Measurements from ENCODE around the gene POU2F3.
A peak's percentile ranks its signal among the peaks of the same experiment; 100 is the strongest.

The POU2F3 gene

DNA sequence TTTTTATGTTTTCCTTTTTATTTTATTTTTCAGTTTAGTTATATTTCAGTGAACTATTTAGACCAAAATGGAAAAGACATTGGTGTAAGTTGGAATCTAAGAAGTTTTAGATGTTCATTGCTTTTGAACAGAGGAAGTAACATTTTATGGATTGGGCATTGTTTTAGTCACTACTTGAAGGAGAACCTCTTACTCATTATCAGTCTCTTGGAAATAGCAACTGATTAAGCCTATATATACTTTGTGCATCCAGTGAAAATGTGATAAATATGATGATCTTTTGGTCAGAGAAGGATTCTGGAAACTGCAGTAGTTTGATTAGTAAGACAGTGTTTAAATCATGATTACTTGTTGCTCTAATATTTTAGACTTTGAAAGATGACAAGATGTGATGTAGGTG, 110.7 kb downstream of the POU2F3 start:
- no peak overlapping the region for H2BK15ac ChIP-seq (replicated peaks; ENCODE audit: low read depth)
- DNase-seq, result no peak
- no peak overlapping the region for H2BK120ac ChIP-seq (ENCODE audit: low read depth, low read length)
- no peak overlapping the region for H3K4me2 ChIP-seq (ENCODE audit: low read length)
- H3K27ac ChIP-seq (ENCODE audit: low read depth, low read length), result no peak overlapping the region
- no peaks in the 10 kb centered on the region for H3K36me3 ChIP-seq (ENCODE audit: control insufficient read depth, insufficient read depth, low read length)
- peaks cover 19% of the 10 kb centered on the region for H3K79me2 ChIP-seq (ENCODE audit: control insufficient read depth, insufficient read depth, low read length)
- peaks cover 9% of the 10 kb centered on the region for H3K4me1 ChIP-seq (ENCODE audit: control insufficient read depth, low read depth, low read length)
- H3K9ac ChIP-seq (ENCODE audit: low read length), result no peak overlapping the region
- H4K5ac ChIP-seq (ENCODE audit: low read length), result no peak overlapping the region
- H3K79me1 ChIP-seq (ENCODE audit: low read length), result peaks cover 17% of the 10 kb centered on the region
- no peak overlapping the region for H3K4me3 ChIP-seq (ENCODE audit: low read length)
- H3K27me3 ChIP-seq (ENCODE audit: insufficient read depth, low read length, poor library complexity), result no peaks in the 10 kb centered on the region
- H3K18ac ChIP-seq (ENCODE audit: low read length), result no peak overlapping the region
- H3K56ac ChIP-seq (ENCODE audit: low read length), result no peak overlapping the region
- H4K8ac ChIP-seq (ENCODE audit: low read depth, low read length), result no peak overlapping the region
- no peak overlapping the region for H3K23ac ChIP-seq (ENCODE audit: low read length)
- H2BK5ac ChIP-seq (ENCODE audit: low read length), result no peak overlapping the region
- no peak overlapping the region for H3K4ac ChIP-seq (ENCODE audit: low read depth, low read length)
- H2AK5ac ChIP-seq (ENCODE audit: low read length), result no peak overlapping the region

DNA sequence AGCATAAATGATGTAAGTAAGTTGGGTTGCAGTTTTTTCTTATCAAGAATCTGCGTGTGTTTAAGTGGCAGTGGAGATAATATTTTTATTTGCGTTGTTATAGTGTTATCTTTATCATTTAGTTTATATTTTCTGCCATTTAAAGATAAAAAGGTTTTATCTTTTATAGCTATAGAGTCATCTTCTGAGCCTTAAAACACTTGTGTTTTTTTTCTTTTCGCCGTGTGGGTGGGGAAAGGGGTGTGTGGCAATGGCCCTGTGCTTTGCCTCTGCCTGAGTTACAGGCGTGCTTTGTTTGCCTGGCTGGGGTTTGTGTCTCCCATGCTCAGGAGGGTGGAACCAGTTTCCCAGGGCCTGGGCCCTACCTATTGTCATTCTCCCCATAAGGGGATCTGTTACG, 112.5 kb downstream of the POU2F3 start:
- Histone ChIP-seq H3K36me3 (ENCODE audit: control insufficient read depth, insufficient read depth, low read length) (no peaks in the 10 kb centered on the region), H2BK120ac (ENCODE audit: low read depth, low read length) (no peak overlapping the region), H2BK15ac (replicated peaks; ENCODE audit: low read depth) (no peak overlapping the region), H3K27ac (ENCODE audit: low read depth, low read length) (no peak overlapping the region), H3K79me2 (ENCODE audit: control insufficient read depth, insufficient read depth, low read length) (peaks cover 20% of the 10 kb centered on the region), H3K23ac (ENCODE audit: low read length) (no peak overlapping the region), H3K27me3 (ENCODE audit: insufficient read depth, low read length, poor library complexity) (no peaks in the 10 kb centered on the region), H3K9ac (ENCODE audit: low read length) (no peak overlapping the region), H3K79me1 (ENCODE audit: low read length) (peaks cover 16% of the 10 kb centered on the region), H3K4me1 (ENCODE audit: control insufficient read depth, low read depth, low read length) (peaks cover 9% of the 10 kb centered on the region), H3K18ac (ENCODE audit: low read length) (no peak overlapping the region), H2AK5ac (ENCODE audit: low read length) (no peak overlapping the region), H4K8ac (ENCODE audit: low read depth, low read length) (no peak overlapping the region), H3K56ac (ENCODE audit: low read length) (no peak overlapping the region), H3K4me3 (ENCODE audit: low read length) (no peak overlapping the region), H4K5ac (ENCODE audit: low read length) (no peak overlapping the region), H3K4ac (ENCODE audit: low read depth, low read length) (no peak overlapping the region), H3K4me2 (ENCODE audit: low read length) (no peak overlapping the region), H2BK5ac (ENCODE audit: low read length) (no peak overlapping the region)
- 100% methylated on average over 2 of the region's 6 CpGs for WGBS (ENCODE audit: extremely low coverage, insufficient coverage, low lambda C conversion rate)
- no peak for DNase-seq

DNA sequence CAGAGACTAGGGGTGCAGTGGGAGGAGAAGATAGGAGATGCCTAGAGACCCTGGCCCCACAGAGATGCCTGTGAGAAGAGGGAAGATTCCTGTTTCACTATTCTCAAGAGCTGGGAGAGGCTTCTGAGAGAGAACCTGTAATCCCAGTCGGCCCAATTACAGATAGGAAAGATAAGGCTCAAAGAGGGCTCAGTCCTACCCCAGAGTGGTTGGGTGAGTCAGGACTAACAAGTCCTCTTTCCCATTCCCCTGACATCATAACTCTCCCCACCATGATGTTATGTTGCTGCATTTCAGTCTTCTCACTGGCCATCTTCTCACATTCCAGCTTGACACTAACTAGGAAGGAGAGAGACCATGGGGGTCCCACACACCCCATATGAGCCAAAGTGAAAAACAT, 114.1 kb downstream of the POU2F3 start:
- Histone ChIP-seq H3K4ac (ENCODE audit: low read depth, low read length) (no peak overlapping the region), H4K8ac (ENCODE audit: low read depth, low read length) (no peak overlapping the region), H2BK5ac (ENCODE audit: low read length) (no peak overlapping the region), H3K36me3 (ENCODE audit: control insufficient read depth, insufficient read depth, low read length) (no peaks in the 10 kb centered on the region), H3K56ac (ENCODE audit: low read length) (no peak overlapping the region), H2AK5ac (ENCODE audit: low read length) (no peak overlapping the region), H4K5ac (ENCODE audit: low read length) (no peak overlapping the region), H3K4me2 (ENCODE audit: low read length) (no peak overlapping the region), H3K27ac (ENCODE audit: low read depth, low read length) (no peak overlapping the region), H3K9ac (ENCODE audit: low read length) (no peak overlapping the region), H2BK120ac (ENCODE audit: low read depth, low read length) (no peak overlapping the region), H3K18ac (ENCODE audit: low read length) (no peak overlapping the region), H3K79me1 (ENCODE audit: low read length) (peaks cover 21% of the 10 kb centered on the region), H3K27me3 (ENCODE audit: insufficient read depth, low read length, poor library complexity) (no peaks in the 10 kb centered on the region), H3K23ac (ENCODE audit: low read length) (no peak overlapping the region), H3K4me1 (ENCODE audit: control insufficient read depth, low read depth, low read length) (peaks cover 9% of the 10 kb centered on the region), H2BK15ac (replicated peaks; ENCODE audit: low read depth) (no peak overlapping the region), H3K79me2 (ENCODE audit: control insufficient read depth, insufficient read depth, low read length) (peaks cover 28% of the 10 kb centered on the region), H3K4me3 (ENCODE audit: low read length) (no peak overlapping the region)
- WGBS (ENCODE audit: extremely low coverage, insufficient coverage, low lambda C conversion rate), result no CpG with 5 or more reads among the region's 1 CpG
- peak; percentile 91 for DNase-seq

DNA sequence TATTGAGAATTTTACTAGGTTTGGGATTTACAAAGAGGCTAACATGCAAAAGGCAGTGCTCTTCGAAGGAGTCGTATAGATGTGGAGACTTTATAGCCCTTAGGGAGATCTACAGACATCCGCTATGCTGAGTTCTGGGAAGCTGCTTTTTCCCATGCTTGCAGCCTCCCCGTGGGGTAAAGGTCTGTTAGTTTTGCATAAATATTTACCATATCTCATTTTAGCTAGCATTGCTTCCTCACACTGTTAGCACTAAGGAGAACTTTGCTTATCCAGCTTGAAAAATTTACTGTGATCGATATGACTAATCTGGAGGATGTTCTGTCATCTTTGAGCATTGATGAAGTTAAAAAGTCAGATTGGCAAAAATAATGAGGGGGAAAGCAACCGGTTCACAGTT, 114.8 kb downstream of the POU2F3 start:
- Histone ChIP-seq H3K18ac (ENCODE audit: low read length) (no peak overlapping the region), H3K79me1 (ENCODE audit: low read length) (peaks cover 21% of the 10 kb centered on the region), H2BK5ac (ENCODE audit: low read length) (no peak overlapping the region), H3K23ac (ENCODE audit: low read length) (no peak overlapping the region), H3K4me2 (ENCODE audit: low read length) (no peak overlapping the region), H3K27me3 (ENCODE audit: insufficient read depth, low read length, poor library complexity) (no peaks in the 10 kb centered on the region), H3K36me3 (ENCODE audit: control insufficient read depth, insufficient read depth, low read length) (no peaks in the 10 kb centered on the region), H4K5ac (ENCODE audit: low read length) (no peak overlapping the region), H3K4me1 (ENCODE audit: control insufficient read depth, low read depth, low read length) (peaks cover 9% of the 10 kb centered on the region), H2BK120ac (ENCODE audit: low read depth, low read length) (no peak overlapping the region), H2BK15ac (replicated peaks; ENCODE audit: low read depth) (no peak overlapping the region), H4K8ac (ENCODE audit: low read depth, low read length) (peak overlapping the region; percentile 56), H3K56ac (ENCODE audit: low read length) (no peak overlapping the region), H3K4ac (ENCODE audit: low read depth, low read length) (no peak overlapping the region), H3K27ac (ENCODE audit: low read depth, low read length) (no peak overlapping the region), H3K79me2 (ENCODE audit: control insufficient read depth, insufficient read depth, low read length) (peaks cover 26% of the 10 kb centered on the region), H2AK5ac (ENCODE audit: low read length) (no peak overlapping the region), H3K9ac (ENCODE audit: low read length) (no peak overlapping the region), H3K4me3 (ENCODE audit: low read length) (no peak overlapping the region)
- WGBS (ENCODE audit: extremely low coverage, insufficient coverage, low lambda C conversion rate), result no CpG with 5 or more reads among the region's 6 CpGs
- DNase-seq, result peak; percentile 53

DNA sequence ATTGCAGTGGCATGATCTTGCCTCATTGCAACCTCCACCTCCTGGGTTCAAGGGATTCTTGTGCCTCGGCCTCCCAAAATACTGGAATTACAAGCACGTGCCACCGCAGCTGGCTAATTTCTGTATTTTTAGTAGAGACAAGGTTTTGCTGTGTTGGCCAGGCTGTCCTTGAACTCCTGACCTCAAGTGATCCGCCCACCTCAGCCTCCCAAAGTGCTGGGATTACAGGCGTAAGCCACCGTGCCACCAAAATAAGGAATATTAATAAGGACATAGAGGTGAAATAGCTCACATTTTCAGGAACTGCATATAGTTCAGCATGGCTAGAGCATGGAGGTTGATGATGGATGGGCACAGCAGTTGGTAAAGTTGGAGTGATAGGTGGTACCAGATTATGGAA, 117.7 kb downstream of the POU2F3 start:
- Histone ChIP-seq H3K27me3 (ENCODE audit: insufficient read depth, low read length, poor library complexity) (no peaks in the 10 kb centered on the region), H3K4me1 (ENCODE audit: control insufficient read depth, low read depth, low read length) (peaks cover 9% of the 10 kb centered on the region), H3K9ac (ENCODE audit: low read length) (no peak overlapping the region), H4K8ac (ENCODE audit: low read depth, low read length) (no peak overlapping the region), H2AK5ac (ENCODE audit: low read length) (no peak overlapping the region), H3K79me2 (ENCODE audit: control insufficient read depth, insufficient read depth, low read length) (peaks cover 26% of the 10 kb centered on the region), H3K56ac (ENCODE audit: low read length) (no peak overlapping the region), H3K4me2 (ENCODE audit: low read length) (no peak overlapping the region), H2BK120ac (ENCODE audit: low read depth, low read length) (no peak overlapping the region), H4K5ac (ENCODE audit: low read length) (no peak overlapping the region), H3K18ac (ENCODE audit: low read length) (no peak overlapping the region), H3K79me1 (ENCODE audit: low read length) (peaks cover 23% of the 10 kb centered on the region), H3K36me3 (ENCODE audit: control insufficient read depth, insufficient read depth, low read length) (no peaks in the 10 kb centered on the region), H3K27ac (ENCODE audit: low read depth, low read length) (no peak overlapping the region), H2BK5ac (ENCODE audit: low read length) (no peak overlapping the region), H3K4ac (ENCODE audit: low read depth, low read length) (no peak overlapping the region), H3K4me3 (ENCODE audit: low read length) (no peak overlapping the region), H3K23ac (ENCODE audit: low read length) (no peak overlapping the region), H2BK15ac (replicated peaks; ENCODE audit: low read depth) (no peak overlapping the region)
- DNase-seq, result no peak
- no CpG with 5 or more reads among the region's 6 CpGs for WGBS (ENCODE audit: extremely low coverage, insufficient coverage, low lambda C conversion rate)

DNA sequence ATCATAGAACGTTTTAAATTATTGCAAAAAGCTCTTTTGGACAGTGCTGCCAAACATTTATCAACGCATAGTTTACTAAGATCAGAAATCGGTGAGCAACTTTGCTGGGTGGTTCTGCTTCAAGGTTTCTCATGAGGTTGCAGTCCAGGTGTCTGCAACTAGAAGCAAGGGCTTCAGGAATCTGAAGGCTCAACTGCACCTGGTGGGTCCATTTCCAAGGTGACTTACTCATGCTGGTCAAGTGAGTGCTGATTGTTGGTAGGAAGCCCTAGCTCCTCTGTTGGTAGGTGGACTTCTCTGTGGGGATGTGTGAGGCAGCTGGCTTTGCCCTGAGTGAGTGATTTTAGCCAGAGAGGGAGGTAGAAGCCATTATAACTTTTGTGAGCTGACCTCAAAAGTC, 118.8 kb downstream of the POU2F3 start:
- Histone ChIP-seq H2BK120ac (ENCODE audit: low read depth, low read length) (no peak overlapping the region), H3K36me3 (ENCODE audit: control insufficient read depth, insufficient read depth, low read length) (no peaks in the 10 kb centered on the region), H3K27me3 (ENCODE audit: insufficient read depth, low read length, poor library complexity) (no peaks in the 10 kb centered on the region), H3K4ac (ENCODE audit: low read depth, low read length) (no peak overlapping the region), H3K79me2 (ENCODE audit: control insufficient read depth, insufficient read depth, low read length) (peaks cover 17% of the 10 kb centered on the region), H3K56ac (ENCODE audit: low read length) (no peak overlapping the region), H3K79me1 (ENCODE audit: low read length) (peaks cover 15% of the 10 kb centered on the region), H3K23ac (ENCODE audit: low read length) (no peak overlapping the region), H3K27ac (ENCODE audit: low read depth, low read length) (no peak overlapping the region), H3K18ac (ENCODE audit: low read length) (no peak overlapping the region), H3K4me1 (ENCODE audit: control insufficient read depth, low read depth, low read length) (peaks cover 5% of the 10 kb centered on the region), H4K8ac (ENCODE audit: low read depth, low read length) (no peak overlapping the region), H3K9ac (ENCODE audit: low read length) (no peak overlapping the region), H2BK5ac (ENCODE audit: low read length) (no peak overlapping the region), H4K5ac (ENCODE audit: low read length) (no peak overlapping the region), H2BK15ac (replicated peaks; ENCODE audit: low read depth) (no peak overlapping the region), H3K4me3 (ENCODE audit: low read length) (no peak overlapping the region), H2AK5ac (ENCODE audit: low read length) (no peak overlapping the region), H3K4me2 (ENCODE audit: low read length) (no peak overlapping the region)
- no peak for DNase-seq
- no CpG with 5 or more reads among the region's 3 CpGs for WGBS (ENCODE audit: extremely low coverage, insufficient coverage, low lambda C conversion rate)

Data from mesendoderm (in vitro differentiated cells).